GM19023 (cell line): ENCODE measurements around the gene GNG12.
"Not testable (repeated sequence)": the region's sequence is repeated elsewhere in the genome, so short reads cannot be mapped to it uniquely, and the experiment has no call there.

ENCODE experiments used
- ATAC-seq: cut with Tn5 transposase; IDR thresholded peaks from one replicate; pipeline ENCODE4 v1.9.1; 2021; ENCODE audit warnings: mild to moderate bottlenecking, moderate library complexity; ENCODE audit not compliant: unreplicated experiment

GNG12 gene

GRCh38 chr1:67665307-67665706 is 168.0 kb downstream of the GNG12 start:
- ATAC-seq = not testable (repeated sequence)

GRCh38 chr1:67664048-67664447 is 169.2 kb downstream of the GNG12 start:
- no peak for ATAC-seq

- ATAC-seq = no peak
Measured at GRCh38 chr1:67662884-67663283, 170.4 kb downstream of the GNG12 start.

- ATAC-seq = no peak
Measured at GRCh38 chr1:67659229-67659628, 174.0 kb downstream of the GNG12 start.

- ATAC-seq = not testable (repeated sequence)
Measured at GRCh38 chr1:67657152-67657551, 176.1 kb downstream of the GNG12 start.

GRCh38 chr1:67655581-67655980 is 177.7 kb downstream of the GNG12 start:
- no peak for ATAC-seq

GRCh38 chr1:67653304-67653703 is 180.0 kb downstream of the GNG12 start:
- ATAC-seq = no peak

GRCh38 chr1:67652800-67653199 is 180.5 kb downstream of the GNG12 start:
- peak; percentile 59 for ATAC-seq
